SK-N-DZ (cell line): ENCODE data around the gene CREG1.

Source experiments
- DNase-seq: peaks from one replicate; pipeline ENCODE4 v3.0.0-alpha.2; 2015; ENCODE audit warnings: low spot score

Gene CREG1

GRCh38 chr1:167507719-167508118, 45.8 kb downstream of the CREG1 start:
- no peak for DNase-seq

DNA sequence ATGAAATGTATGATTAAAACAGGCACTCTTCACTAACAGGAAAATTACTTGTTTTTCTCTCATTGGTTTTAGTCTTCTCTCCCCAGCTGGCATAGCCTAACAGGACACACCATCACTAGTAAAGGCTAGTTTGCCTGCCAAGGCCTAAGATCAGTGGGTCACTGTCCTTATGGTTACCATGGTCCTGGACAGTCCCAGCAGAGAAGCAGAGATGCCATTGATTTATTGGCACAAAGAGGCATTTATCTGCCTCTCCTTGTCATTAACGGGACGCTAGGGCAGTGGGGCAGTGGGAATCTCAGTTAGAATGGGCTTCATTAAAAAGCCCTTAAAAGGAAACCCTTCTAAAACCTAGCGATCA, 49.1 kb downstream of the CREG1 start:
- no peak for DNase-seq

DNA sequence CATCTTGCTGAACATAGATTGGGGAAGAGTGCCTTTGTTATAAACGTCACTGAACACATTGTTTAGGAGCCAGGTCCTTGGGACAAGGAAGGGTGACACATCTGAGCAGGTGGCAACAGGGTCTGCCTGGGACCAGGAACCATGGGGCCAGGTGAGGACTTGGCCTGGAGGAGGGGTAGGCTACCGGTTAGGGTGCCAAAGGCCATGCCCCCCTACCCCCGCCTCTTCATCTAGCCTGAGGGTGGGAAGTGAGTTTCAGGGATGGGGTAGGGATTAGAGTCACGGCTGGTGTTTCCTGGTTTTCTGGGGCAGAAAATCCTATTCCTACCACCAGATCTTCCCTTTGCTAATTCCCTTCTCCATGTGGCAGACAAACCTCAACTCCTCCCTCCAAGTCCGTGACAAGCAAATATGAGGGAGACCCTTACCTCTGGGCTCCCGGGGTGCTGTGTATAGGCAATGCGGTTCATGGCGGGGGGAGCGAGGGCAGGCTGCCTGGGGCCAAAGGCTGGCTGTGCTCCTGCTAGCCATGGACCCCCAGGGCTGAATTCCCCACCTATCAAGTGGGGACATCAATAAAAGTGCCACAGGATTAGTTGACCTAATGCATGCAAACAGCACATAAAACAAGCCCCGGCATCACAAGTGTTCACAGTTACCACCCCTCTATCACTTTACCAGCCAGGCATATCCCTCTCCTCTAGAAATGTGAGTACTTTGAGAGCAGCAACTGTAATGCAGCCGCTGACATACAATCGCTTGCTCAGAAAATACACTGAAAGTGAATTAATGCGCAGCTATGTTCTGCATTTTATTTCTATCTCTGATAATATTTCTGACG, 49.7 kb downstream of the CREG1 start:
- no peak for DNase-seq

DNA sequence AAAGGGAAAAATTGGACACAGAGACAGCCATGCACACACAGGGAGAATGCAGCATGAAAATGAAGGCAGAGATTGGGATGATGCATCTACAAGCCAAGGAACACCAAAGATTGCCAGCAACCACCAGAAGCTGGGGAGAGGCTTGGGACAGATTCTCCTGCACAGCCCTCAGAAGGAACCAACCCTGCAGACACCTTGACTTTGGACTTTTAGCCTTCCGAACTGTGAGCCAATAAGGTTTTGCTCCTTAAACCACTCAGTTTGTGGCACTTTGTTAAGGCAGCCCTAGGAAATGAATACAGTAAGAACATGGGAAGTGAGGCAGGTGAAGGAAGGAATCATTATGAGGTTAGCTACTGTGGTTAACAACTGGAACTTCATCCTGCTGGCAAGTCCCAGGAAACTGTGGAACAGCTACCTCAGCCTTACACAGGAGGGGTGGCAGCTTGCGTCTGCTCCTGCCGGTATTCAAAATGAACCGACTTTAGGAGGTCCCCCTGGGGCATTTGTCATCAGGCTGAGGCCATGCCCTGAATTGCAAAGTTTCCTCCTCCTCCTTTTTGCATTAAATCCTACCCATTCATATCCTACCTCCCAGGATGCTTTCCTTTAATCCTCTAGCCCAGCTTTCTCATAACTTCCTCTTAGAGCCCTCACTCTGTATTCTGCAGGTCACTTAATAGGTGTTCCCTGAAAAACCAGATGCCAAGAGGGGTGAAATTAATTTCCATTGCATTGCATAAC, 50.7 kb downstream of the CREG1 start:
- DNase-seq, result no peak

DNA sequence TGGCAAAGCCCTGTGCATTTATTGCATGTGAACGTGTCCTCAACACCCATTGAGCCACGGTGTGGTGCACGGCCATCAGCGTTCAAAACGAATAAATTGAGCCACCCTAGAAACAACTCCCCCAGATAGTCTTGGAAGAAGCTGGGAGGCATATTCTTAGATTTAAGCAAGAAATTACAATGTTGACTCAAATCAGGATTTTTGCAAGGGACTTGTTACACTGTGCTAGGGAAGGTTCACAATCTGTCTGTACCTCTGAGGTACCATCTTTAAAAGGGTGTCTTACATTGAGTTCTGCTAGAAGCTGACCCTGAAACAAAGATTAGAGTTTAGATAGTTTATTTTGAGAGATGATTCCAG, 51.4 kb downstream of the CREG1 start:
- DNase-seq, result no peak

DNA sequence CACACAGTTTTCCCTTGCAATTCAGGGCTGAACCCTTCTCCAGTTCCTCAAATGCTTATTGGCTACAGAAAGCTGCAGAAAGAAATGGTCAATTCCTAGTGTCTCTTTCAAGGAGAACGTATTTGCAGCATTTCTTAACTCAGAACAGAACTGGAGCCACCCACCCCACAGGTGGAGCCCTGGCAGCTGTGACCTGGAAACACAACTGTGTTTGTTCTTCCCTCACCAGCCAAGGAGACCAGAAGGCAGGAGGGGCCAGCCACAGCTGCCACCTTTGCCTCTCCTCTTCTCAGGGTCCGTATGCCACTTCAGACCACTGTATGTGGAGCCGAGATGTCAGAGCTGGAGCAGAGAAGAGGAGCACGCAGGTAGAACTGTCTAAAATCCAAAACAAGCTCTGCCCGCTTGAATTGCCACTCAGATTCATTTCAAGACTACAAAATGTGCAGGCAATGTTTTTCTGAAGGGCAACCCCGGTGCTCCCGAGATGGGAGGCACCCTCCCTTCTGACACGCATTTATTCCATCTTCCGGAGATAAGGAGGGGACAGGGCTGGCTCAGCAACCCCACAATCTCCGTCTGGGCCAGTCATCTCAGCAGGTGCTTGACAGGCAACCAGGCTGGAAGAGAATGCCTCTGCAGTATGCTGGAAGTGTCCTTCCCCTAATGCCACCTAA, 51.9 kb downstream of the CREG1 start:
- DNase-seq, result no peak

- no peak for DNase-seq
These were observed 53.2 kb downstream of the CREG1 start for GRCh38 chr1:167500283-167500860.

DNA sequence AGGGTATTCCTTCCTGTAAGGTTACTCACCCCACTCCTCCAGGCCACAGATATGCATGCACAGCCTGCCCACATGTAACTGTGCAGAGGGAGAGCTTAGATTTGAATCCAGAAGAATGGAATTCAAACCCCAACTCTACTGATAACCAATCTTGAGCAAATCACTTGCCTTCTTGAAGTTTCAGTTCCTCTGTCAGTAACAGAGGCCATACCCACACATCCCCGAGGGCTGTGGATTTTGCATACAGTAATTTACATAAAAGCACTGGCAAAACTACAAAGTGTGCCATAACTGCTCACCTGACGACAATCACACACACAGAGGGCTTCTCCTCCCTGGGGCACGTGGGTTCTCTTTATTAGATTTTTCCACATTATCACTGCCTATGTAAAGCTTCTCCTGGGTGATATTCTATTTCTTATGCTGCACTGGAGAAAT, 53.9 kb downstream of the CREG1 start:
- DNase-seq, result no peak

DNA sequence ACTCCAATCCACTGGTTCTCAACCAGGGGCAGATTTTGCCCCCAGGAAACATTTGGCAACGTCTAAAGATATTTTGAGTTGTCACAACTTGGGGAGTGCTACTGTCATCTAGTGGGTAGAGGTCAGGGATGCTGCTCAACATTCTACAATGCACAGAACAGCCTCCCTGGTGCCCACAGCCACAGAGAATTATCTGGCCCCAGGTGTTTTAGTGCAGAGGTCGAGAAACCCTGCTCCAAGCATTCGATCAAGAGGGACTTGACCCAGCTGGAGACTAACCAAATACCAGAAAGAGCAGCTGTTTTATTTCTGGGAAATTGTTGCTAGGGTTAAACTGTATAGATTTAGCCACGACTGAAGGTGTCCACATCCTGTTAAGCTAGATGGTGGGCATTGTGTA, 54.5 kb downstream of the CREG1 start:
- DNase-seq, result no peak

GRCh38 chr1:167496797-167497619, 56.6 kb downstream of the CREG1 start:
- no peak for DNase-seq

DNA sequence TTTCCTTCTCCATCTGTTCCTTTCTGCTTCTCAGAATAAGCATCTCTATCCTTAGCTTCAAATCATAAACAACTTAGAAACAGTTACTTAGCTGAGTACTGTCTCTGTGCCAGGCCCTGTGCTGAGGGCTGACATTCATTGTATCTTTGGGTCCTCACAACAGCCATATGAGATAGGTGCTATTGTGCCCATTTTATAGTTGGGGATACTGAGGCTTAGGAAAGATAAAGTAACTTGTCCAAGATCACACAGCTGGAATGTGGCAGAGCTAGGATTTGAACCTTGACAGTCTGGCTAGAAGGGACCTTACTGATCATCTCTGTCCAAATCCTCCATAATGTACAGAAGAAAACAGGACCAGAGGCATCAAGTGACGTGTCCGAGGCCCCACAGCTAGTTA, 60.2 kb downstream of the CREG1 start:
- no peak for DNase-seq

DNA sequence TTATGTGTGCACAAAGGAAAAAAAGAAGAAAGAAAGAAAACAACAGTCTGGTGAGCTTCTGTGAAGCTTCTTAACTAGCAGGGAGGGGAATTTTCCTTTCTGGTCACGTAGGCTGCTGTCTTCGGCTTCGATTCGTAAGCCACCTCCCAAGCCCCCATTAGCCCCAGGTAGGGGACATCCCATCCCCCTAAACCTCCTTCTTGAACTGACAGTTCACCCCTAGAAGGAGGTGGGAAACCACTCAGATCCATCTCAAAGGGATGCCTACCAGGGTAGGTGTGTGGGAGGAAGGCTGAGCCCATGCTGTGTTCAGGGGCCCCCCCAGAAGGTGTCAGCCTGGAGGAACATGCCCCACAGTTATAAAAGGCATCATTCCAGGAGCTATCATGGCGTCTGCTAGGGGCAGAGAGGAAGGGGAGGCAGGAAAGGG, 61.1 kb downstream of the CREG1 start:
- no peak for DNase-seq

GRCh38 chr1:167491586-167492461, 61.7 kb downstream of the CREG1 start:
- DNase-seq, result no peak
